Parathyroid adenoma (tissue), 2 donors: ENCODE measurements around the gene RBBP9.

Experiments
- H2AFZ ChIP-seq: fragments of 300-600 bp; sonication (generic); one replicate; pipeline ENCODE4 v1.7.0; 2017; ENCODE audit warnings: antibody characterized with exemption, mild to moderate bottlenecking
- H3K27ac ChIP-seq: fragments of 300-600 bp; sonication (generic); one replicate; pipeline ENCODE4 v1.7.0; 2017
- H3K27me3 ChIP-seq: fragments of 300-600 bp; sonication (generic); one replicate; pipeline ENCODE4 v1.7.0; 2017; ENCODE audit warnings: low read length; ENCODE audit not compliant: control insufficient read depth, insufficient read depth
- H3K36me3 ChIP-seq: fragments of 300-600 bp; sonication (generic); one replicate; pipeline ENCODE4 v1.7.0; 2017; ENCODE audit warnings: low read length; ENCODE audit not compliant: control insufficient read depth, insufficient read depth
- H3K4me1 ChIP-seq: fragments of 300-600 bp; sonication (generic); one replicate; pipeline ENCODE4 v1.7.0; 2017; ENCODE audit warnings: control low read depth
- H3K4me2 ChIP-seq: fragments of 300-600 bp; sonication (generic); one replicate; pipeline ENCODE4 v1.7.0; 2017; ENCODE audit warnings: low read length
- H3K4me3 ChIP-seq: fragments of 300-600 bp; sonication (generic); one replicate; pipeline ENCODE4 v1.7.0; 2017; ENCODE audit warnings: low read depth, low read length
- H3K79me2 ChIP-seq: fragments of 300-600 bp; sonication (generic); one replicate; pipeline ENCODE4 v1.7.0; 2017; ENCODE audit warnings: control low read depth
- H3K9ac ChIP-seq: fragments of 300-600 bp; sonication (generic); one replicate; pipeline ENCODE4 v1.7.0; 2017; ENCODE audit warnings: mild to moderate bottlenecking
- H3K9me3 ChIP-seq: fragments of 300-600 bp; sonication (generic); one replicate; pipeline ENCODE4 v1.7.0; 2017; ENCODE audit warnings: low read length; ENCODE audit not compliant: control insufficient read depth
- CTCF ChIP-seq: fragments of 300-600 bp; sonication (generic); IDR thresholded peaks from one replicate; pipeline ENCODE4 v1.7.0; 2017; ENCODE audit warnings: antibody characterized with exemption, mild to moderate bottlenecking
- donor health status: primary hyperparathyroidism.

RBBP9 gene

DNA sequence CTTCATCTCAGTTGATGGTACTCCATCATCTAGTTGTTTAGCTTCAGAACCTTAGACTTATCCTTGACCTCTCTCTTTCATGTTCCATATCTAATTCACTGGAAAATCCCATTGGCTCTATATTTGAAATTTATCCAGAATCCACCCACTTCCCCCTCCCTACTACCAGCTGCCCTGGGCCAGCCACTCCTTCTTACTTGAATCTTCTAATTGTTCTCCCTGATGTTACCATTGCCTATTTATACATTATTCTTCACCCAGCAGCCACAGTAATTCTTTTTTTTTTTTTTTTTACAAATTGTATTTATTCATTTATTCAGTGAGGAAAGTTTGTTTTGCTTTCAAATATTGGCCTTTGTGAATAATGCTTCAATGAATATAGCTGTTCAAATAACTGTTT is 18.9 kb upstream of the RBBP9 start:
- H3K79me2 ChIP-seq = peaks cover 7% of the 10 kb centered on the region
- H2AFZ ChIP-seq = no peak overlapping the region
- no peak overlapping the region for H3K9ac ChIP-seq
- no peaks in the 10 kb centered on the region for H3K36me3 ChIP-seq
- H3K27ac ChIP-seq = no peak overlapping the region
- H3K9me3 ChIP-seq = no peaks in the 10 kb centered on the region
- TF ChIP-seq CTCF = no peak
- no peak overlapping the region for H3K4me3 ChIP-seq
- H3K27me3 ChIP-seq = no peaks in the 10 kb centered on the region
- no peak overlapping the region for H3K4me2 ChIP-seq
- H3K4me1 ChIP-seq = no peaks in the 10 kb centered on the region

DNA sequence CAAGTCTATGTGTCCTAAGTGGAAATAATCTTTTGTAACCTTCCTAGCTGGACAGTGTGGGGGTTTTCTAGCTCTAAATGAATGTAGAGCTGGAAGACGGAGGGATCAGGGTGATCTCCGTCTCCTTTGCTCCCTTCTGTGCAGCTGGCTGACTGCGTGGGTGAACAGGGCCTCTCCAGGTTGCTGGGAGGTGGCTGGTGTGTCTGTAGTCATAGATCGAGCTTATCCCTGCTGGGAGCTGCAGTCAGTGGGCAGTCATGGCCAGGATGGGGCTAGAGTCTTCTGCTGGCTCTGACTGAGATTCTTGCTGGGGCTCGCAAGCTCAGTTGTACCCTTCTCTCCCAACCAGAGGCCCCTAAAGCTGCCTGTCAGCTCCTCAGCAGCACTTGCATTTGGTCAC is 17.1 kb upstream of the RBBP9 start:
- Histone ChIP-seq H3K4me1 (no peaks in the 10 kb centered on the region), H3K4me3 (no peak overlapping the region), H3K36me3 (no peaks in the 10 kb centered on the region), H3K9me3 (no peaks in the 10 kb centered on the region), H3K9ac (no peak overlapping the region), H2AFZ (no peak overlapping the region), H3K27me3 (no peaks in the 10 kb centered on the region), H3K79me2 (peaks cover 7% of the 10 kb centered on the region), H3K4me2 (no peak overlapping the region), H3K27ac (no peak overlapping the region)
- TF ChIP-seq CTCF = no peak

DNA sequence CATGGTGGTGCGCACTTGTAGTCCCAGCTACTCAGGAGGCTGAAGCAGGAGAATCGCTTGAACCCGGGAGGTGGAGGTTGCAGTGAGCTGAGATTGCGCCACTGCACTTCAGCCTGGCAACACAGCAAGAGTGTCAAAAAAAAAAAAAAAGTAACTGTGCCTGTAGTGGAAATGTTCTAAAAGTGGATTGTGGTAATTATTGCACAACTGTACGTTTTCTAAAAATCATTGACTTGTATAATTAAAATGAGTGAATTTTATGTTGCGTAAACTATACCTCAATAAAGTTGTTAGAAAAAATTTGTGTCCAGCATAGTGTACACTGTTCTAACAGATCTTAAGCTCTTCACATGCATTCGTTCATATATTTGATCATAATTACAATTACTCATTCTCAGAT is 16.2 kb upstream of the RBBP9 start:
- Histone ChIP-seq H3K27me3 (no peaks in the 10 kb centered on the region), H3K4me1 (no peaks in the 10 kb centered on the region), H3K4me3 (no peak overlapping the region), H3K9ac (no peak overlapping the region), H3K9me3 (no peaks in the 10 kb centered on the region), H3K4me2 (no peak overlapping the region), H2AFZ (no peak overlapping the region), H3K27ac (no peak overlapping the region), H3K36me3 (no peaks in the 10 kb centered on the region), H3K79me2 (peaks cover 11% of the 10 kb centered on the region)
- TF ChIP-seq CTCF = no peak

DNA sequence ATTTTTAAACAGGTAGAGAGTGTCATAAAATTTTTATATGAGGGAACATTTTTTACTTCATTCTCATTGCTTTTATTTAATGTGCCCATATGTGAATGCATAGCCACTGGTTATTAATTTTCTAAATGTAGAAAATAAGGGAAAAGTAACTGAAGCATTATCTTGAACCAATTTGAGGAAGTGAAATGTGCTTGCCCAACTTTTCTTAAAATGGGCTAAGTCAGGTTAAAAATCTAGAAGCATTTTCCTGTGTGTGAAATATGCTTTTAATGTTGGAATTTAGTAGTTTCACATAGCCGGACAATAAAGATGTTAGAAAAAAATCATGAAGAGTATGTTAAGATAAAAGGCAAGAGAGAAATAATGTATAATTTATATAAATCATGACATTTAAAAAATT is 14.5 kb upstream of the RBBP9 start:
- Histone ChIP-seq H3K9me3 (no peaks in the 10 kb centered on the region), H3K36me3 (no peaks in the 10 kb centered on the region), H3K9ac (no peak overlapping the region), H3K79me2 (peaks cover 14% of the 10 kb centered on the region), H3K27me3 (no peaks in the 10 kb centered on the region), H2AFZ (no peak overlapping the region), H3K4me2 (no peak overlapping the region), H3K27ac (no peak overlapping the region), H3K4me3 (no peak overlapping the region), H3K4me1 (no peaks in the 10 kb centered on the region)
- TF ChIP-seq CTCF = no peak
